Duodenal mucosa (tissue), 2 donors: ENCODE results near the gene CNTFR.
A peak's percentile ranks its signal among the peaks of the same experiment; 100 is the strongest.

Experiments used
- H3K27ac ChIP-seq: one replicate; pipeline ENCODE4 v1.7.0; 2013; ENCODE audit warnings: low read depth, low read length
- H3K27me3 ChIP-seq, 2 donors: one replicate each; pipeline ENCODE4 v1.7.0; 2013; ENCODE audit warnings: low read length in 2 of 2, control low read depth in 1 of 2; ENCODE audit not compliant: insufficient read depth in 2 of 2, control insufficient read depth in 1 of 2
- H3K36me3 ChIP-seq, 2 donors: one replicate each; pipeline ENCODE4 v1.7.0; 2013; ENCODE audit warnings: low read length in 2 of 2, control low read depth in 1 of 2; ENCODE audit not compliant: insufficient read depth in 2 of 2, control insufficient read depth in 1 of 2
- H3K4me1 ChIP-seq, 2 donors: one replicate each; pipeline ENCODE4 v1.7.0; 2013; ENCODE audit warnings: low read length in 2 of 2, control low read depth in 1 of 2; ENCODE audit not compliant: insufficient read depth in 2 of 2, control insufficient read depth in 1 of 2
- H3K4me3 ChIP-seq, 2 donors: one replicate each; pipeline ENCODE4 v1.7.0; 2013; ENCODE audit warnings: low read length in 2 of 2, low read depth in 1 of 2
- H3K9ac ChIP-seq, 2 donors: one replicate each; pipeline ENCODE4 v1.7.0; 2013; ENCODE audit warnings: low read length in 2 of 2, low read depth in 1 of 2
- H3K9me3 ChIP-seq, 2 donors: one replicate each; pipeline ENCODE4 v1.7.0; 2013; ENCODE audit warnings: low read length in 2 of 2, control low read depth in 1 of 2; ENCODE audit not compliant: control insufficient read depth in 1 of 2

The CNTFR gene

GRCh38 chr9:34578241-34579103 lies 11.1 kb downstream of the CNTFR start:
- H3K36me3 ChIP-seq = no peaks in the 10 kb centered on the region
- peaks cover 31 to 34% of the 10 kb centered on the region in 2 donors for H3K4me1 ChIP-seq
- peaks cover 33 to 67% of the 10 kb centered on the region in 2 donors for H3K27me3 ChIP-seq
- H3K9me3 ChIP-seq = no peaks in the 10 kb centered on the region
- H3K9ac ChIP-seq = no peak overlapping the region
- no peak overlapping the region for H3K4me3 ChIP-seq
- no peak overlapping the region for H3K27ac ChIP-seq

DNA sequence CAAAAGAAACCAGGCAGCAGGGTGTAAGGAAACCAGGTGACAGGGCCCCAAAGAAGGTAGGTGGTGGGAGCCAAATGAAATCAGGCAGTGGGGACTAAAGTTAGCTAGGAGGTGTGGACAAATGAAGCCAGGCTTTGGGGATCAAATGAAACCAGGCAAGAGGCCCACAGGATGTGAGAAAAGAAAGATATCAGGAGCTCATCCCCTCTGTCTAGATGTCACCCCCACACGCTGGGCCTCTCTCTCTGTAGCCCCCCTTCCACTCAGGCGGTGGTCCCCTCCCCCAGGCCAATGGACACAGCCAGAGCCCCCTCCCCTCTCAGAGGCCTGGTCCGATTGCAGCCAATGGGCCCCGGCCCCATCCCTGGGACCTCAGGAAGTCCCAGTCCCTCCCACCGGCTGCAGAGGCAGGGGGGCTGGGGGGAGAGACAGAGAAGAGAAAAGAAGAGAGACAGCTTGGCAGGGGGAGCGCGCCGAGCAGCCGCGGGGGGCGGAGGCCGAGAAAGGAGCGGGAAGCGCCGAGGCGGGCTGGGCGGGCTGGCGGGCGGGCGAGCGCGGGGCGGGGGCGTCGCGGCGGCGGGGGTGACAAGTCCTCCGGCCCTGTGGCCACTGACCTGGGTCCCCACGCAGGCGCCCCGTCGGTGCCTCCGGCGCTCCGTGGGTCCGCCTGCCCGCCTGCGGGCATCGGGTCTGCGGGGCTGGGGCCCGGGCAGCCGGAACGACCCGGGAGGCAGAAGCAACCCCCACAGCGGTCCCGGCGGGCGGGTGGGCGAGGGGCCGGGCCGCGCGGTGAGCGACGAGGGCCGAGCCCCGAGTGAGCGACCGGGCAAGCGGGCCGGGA lies 11.9 kb downstream of the CNTFR start:
- H3K4me1 ChIP-seq = peaks cover 39 to 42% of the 10 kb centered on the region in 2 donors
- H3K9me3 ChIP-seq = no peaks in the 10 kb centered on the region
- H3K36me3 ChIP-seq = no peaks in the 10 kb centered on the region
- peaks cover 33 to 58% of the 10 kb centered on the region in 2 donors for H3K27me3 ChIP-seq
- H3K9ac ChIP-seq = no peak overlapping the region
- no peak overlapping the region for H3K27ac ChIP-seq
- no peak overlapping the region for H3K4me3 ChIP-seq

- Histone ChIP-seq H3K4me3 (peak overlapping the region in 1 of 2 donors; percentile 35), H3K9ac (no peak overlapping the region), H3K27ac (no peak overlapping the region), H3K4me1 (peaks cover 44 to 50% of the 10 kb centered on the region in 2 donors), H3K36me3 (no peaks in the 10 kb centered on the region), H3K27me3 (peaks cover 33 to 54% of the 10 kb centered on the region in 2 donors), H3K9me3 (no peaks in the 10 kb centered on the region)
These were observed 12.7 kb downstream of the CNTFR start for GRCh38 chr9:34576597-34577399.

DNA sequence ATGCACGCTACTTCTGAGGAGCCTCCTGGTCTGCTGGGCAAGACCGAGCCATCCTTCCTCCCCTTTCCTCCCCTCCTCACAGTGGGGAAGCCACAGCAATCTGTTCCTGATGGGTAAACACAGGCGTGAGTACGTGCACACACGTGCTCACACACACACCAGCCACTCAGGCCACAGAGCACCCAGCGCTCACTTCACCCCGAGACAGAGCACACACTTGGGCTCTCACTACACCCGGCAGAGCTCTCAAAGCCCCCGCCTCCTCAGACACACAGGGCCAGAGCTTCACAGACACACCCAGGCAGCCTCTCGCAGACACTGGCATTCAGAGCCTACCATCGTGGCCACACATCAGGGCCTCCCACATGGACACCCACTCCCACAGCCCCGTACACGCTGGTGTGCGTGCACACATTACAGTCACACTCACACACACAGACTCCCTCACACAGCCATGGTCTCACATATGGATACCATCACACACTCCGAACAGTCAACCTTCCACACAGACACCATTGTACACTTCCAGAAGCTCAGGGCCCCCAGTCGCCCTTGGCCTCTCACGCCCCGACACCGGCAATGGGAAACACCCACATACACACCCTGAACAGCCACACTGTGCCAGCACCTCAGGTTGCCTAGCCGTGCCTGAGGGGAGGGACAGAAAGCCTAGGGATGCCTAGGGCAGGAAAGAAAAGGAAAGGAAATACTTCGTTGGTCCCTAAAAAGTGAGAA lies 13.5 kb downstream of the CNTFR start:
- Histone ChIP-seq H3K4me3 (peak overlapping the region; percentile 35 to 40), H3K9me3 (no peaks in the 10 kb centered on the region), H3K27me3 (peaks cover 30 to 46% of the 10 kb centered on the region in 2 donors), H3K4me1 (peaks cover 46 to 52% of the 10 kb centered on the region in 2 donors), H3K36me3 (no peaks in the 10 kb centered on the region), H3K9ac (peak overlapping the region in 1 of 2 donors; percentile 25), H3K27ac (no peak overlapping the region)

- Histone ChIP-seq H3K4me3 (no peak overlapping the region), H3K4me1 (peaks cover 51 to 59% of the 10 kb centered on the region in 2 donors), H3K27me3 (peaks cover 30 to 39% of the 10 kb centered on the region in 2 donors), H3K9ac (no peak overlapping the region), H3K9me3 (no peaks in the 10 kb centered on the region), H3K36me3 (no peaks in the 10 kb centered on the region), H3K27ac (no peak overlapping the region)
These were observed 14.3 kb downstream of the CNTFR start for GRCh38 chr9:34575241-34575640.

DNA sequence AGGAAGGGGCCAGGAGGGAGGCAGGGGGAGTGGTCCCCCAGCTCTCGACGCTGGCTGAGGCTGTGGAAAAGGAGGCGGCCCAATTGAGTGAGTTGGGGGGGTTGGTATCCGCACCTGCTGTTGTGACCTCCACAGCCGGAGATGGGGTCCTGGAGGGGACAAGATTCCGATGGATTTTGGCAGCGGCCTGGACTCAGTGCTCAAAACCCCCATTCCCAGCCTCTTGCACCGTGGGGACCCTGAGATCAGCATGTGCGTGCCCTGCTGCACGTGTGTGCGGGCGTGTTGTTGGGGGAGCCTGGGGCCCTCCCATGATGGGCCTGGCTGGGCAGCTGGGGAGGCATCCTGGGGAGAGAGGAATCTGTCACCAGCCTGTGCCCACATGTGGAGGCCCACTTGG lies 15.0 kb downstream of the CNTFR start:
- Histone ChIP-seq H3K27me3 (peaks cover 25 to 32% of the 10 kb centered on the region in 2 donors), H3K4me1 (peaks cover 51 to 64% of the 10 kb centered on the region in 2 donors), H3K27ac (no peak overlapping the region), H3K9ac (no peak overlapping the region), H3K36me3 (no peaks in the 10 kb centered on the region), H3K9me3 (no peaks in the 10 kb centered on the region), H3K4me3 (no peak overlapping the region)

DNA sequence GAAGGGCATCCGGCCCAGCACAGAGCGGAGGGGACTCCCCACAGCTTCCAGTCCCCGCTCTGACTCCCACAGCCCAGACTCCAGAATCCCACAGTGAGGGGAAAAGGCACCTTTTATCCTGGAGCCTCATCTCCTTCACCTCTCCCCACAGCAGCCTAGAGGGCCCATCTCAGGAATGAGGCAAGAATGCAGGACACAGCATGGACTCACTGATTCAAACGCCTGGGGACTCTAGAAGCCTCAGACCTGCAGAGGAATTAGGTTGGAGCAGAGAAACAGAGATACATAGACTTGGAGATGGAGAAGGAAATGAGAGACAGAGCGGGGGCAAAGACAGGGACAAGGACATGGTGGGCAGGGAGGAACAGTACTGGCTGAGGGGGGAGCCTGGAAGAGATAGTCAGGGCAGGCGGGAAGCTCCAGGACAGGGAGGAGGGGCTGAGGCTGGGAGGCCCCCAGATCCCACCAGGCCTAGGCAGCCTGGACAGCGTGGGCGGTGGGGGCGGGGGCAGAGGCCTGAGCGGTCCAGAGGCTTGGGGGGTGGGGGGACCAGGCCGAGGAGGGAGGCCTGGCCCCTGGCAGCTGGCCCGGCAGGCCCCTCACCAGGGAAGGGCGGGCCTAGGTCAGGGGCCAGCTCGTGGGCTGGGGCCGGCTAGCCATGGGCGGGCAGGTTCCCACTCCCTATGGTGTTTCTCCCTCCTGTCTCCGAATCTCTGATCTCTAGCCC lies 15.8 kb downstream of the CNTFR start:
- Histone ChIP-seq H3K4me1 (peaks cover 49 to 61% of the 10 kb centered on the region in 2 donors), H3K9ac (no peak overlapping the region), H3K27ac (no peak overlapping the region), H3K4me3 (no peak overlapping the region), H3K36me3 (no peaks in the 10 kb centered on the region), H3K9me3 (no peaks in the 10 kb centered on the region), H3K27me3 (peaks cover 23 to 24% of the 10 kb centered on the region in 2 donors)

DNA sequence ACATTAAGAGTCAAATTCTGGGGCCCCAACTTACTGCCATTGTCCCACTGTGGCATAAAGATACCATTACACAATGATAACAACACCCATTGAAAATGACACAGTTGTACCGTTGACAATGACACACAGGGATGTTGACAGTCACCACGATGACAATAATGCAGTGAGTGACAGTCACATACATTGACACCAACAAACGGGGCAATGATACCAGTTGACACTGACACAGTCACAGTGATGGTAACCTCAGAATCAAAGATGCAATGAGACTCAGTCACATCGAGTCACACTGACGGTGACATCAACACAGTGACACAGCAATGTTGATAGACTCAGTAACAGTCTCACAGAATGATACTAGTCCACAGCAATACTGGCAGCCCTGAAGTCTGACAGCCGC lies 16.9 kb downstream of the CNTFR start:
- Histone ChIP-seq H3K9me3 (no peaks in the 10 kb centered on the region), H3K36me3 (no peaks in the 10 kb centered on the region), H3K27me3 (peaks cover 15 to 23% of the 10 kb centered on the region in 2 donors), H3K4me1 (peaks cover 46 to 57% of the 10 kb centered on the region in 2 donors), H3K4me3 (no peak overlapping the region), H3K9ac (no peak overlapping the region), H3K27ac (no peak overlapping the region)

DNA sequence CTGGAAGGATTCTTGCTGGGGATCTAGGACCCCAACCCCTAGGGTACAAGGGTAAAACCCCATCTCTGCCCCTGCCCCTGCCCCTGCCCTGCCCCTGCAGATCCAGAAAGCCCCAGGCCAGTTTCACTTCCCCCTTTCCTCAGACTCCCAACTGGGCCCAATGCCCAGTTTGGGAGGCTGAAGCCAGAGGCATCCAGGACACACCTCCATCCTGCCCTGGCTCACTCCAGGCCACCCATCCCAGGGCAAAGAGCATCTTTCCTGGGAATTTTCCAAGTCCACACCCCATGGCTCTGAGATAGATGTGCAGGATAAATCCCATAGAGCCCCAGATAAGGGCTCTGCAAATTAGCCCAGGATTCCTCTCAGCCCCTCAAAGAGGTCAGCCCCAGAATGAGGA lies 17.4 kb downstream of the CNTFR start:
- H3K27ac ChIP-seq = no peak overlapping the region
- H3K4me3 ChIP-seq = no peak overlapping the region
- H3K9me3 ChIP-seq = no peaks in the 10 kb centered on the region
- peaks cover 11 to 18% of the 10 kb centered on the region in 2 donors for H3K27me3 ChIP-seq
- no peaks in the 10 kb centered on the region for H3K36me3 ChIP-seq
- no peak overlapping the region for H3K9ac ChIP-seq
- peaks cover 42 to 56% of the 10 kb centered on the region in 2 donors for H3K4me1 ChIP-seq
